GM18508 (cell line): ENCODE results near the gene AFAP1L1.

ENCODE experiments used
- ATAC-seq: cut with Tn5 transposase; IDR thresholded peaks from one replicate; pipeline ENCODE4 v1.9.1; 2021; ENCODE audit warnings: moderate number of reproducible peaks; ENCODE audit not compliant: insufficient read depth, unreplicated experiment

The AFAP1L1 gene

DNA sequence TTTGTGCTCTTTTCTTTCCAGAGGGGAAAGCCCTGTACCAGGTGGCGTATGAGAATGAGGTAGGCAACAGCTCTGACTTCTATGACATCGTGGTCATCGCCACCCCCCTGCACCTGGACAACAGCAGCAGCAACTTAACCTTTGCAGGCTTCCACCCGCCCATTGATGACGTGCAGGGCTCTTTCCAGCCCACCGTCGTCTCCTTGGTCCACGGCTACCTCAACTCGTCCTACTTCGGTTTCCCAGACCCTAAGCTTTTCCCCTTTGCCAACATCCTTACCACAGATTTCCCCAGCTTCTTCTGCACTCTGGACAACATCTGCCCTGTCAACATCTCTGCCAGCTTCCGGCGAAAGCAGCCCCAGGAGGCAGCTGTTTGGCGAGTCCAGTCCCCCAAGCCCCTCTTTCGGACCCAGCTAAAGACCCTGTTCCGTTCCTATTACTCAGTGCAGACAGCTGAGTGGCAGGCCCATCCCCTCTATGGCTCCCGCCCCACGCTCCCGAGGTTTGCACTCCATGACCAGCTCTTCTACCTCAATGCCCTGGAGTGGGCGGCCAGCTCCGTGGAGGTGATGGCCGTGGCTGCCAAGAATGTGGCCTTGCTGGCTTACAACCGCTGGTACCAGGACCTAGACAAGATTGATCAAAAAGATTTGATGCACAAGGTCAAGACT is 96.5 kb downstream of the AFAP1L1 start:
- ATAC-seq: no peak

DNA sequence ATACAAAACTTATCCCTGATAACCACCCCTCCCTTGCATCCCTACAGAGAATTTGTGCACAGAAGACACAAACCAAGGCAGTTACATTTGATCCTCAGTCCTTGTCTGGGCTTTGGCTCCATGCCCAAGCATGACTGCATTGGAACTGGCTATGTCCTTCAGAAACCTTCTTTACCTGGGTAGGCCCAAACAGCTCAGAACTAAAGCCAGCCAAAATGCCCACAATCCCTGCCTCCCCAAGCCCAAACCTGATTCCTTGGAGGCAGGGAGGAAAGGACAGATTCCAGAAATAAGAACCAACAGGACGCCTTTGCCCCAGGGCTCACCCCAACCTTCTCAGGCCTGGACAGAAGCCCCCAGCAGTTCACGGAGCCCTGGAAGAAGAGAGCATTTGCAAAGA is 99.2 kb downstream of the AFAP1L1 start:
- no peak for ATAC-seq

DNA sequence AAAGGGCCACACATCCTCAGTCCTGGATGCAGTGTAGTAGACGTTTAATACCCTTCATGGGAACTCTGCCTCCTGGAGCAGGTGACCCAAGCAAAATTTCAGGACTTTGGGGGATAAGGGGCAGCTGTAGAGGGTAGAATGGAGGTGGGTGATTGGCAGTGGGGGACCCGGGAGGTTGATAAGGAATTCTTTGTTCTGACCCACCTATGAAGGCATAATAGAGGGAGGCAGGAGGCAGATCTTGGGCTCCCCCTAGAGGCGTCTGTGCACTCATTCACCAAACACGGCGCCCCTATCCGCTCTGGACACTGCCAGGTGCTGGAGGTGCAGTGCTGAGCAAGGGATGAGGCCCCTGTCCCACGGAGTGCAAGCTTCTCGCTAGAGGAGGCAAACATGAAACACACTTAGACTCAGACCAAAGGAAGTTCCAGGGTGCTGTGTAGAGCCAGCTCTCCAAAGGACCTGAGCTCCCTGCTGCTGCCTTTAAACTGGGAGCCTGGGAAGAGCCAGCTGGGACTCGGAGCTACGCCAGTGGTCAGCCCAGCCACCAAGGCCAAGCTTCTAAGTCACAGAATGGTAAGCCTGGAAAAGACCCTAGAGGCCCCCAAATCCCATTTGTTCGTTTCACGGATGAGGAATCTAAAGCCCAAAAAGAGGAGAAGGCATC is 99.8 kb downstream of the AFAP1L1 start:
- ATAC-seq: no peak

DNA sequence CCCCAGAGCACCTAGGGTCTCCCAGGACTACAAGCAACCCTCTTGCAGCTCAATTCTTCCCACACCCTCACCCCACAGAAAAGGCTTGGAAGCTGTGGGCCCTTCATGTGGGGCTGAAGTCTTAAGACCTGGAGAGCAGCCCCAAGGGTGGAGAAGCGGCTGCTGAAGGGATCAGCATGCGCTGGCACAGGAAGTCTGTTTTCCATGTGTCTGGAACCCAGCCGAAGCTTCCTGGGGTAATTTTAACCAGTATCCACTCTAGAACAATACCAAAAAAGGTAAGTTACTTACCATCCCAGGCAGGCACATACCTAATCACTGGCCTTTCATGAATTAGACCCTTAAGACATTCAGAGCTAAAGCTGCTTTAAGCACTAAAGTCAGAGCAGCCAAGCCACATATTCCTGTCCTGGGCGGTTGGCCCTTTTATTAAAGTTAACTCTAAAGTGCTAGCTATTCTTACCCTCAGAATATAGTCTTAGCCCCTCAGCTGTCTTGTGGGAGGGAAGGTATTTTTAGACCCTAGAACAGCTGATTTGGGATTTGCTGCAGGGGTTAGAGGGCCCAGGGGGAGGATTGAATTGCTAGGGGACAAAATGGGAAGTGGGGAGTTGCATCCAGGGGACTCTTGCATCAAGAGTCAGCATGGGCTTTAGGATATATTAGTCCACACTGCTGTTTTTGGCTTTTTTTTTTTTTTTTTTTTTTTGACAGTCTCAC is 100.6 kb downstream of the AFAP1L1 start:
- ATAC-seq: no peak

DNA sequence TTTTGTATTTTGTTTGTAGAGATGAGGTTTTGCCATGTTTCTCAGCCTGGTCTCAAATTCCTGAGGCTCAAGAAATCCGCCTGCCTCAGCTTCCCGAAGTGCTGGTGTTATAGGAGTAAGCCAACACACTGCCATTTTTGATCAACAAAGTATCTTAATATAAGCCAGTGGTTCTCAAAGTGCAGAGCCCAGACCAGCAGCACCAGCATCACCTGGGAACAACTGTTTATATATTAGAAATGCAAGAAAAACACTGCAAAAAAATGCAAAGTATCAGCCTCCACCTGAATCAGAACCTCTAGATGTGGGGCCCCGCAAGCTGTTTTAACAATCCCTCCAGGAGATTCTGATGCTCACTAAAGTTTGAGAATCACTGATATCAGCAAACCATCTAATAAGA is 101.3 kb downstream of the AFAP1L1 start:
- ATAC-seq: no peak

DNA sequence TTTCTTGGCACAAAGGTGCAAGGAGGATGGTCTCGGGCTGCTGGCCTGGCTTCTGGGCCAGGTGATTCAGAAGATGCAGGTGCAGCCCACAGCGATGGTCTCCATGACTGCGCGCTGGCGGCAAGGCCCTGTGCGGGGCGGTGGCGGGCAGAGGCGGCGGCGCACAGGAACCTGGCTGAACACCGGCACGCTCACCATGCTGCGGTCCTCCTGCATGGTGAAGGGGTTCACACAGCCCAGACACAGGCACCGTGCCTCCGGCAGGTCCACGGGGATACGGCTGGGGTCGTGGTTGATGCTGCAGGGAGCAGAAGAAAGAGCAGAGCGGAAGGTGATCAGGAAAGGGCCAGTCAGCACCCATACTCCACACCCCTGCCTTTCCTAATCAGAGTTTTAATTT is 102.6 kb downstream of the AFAP1L1 start:
- no peak for ATAC-seq

DNA sequence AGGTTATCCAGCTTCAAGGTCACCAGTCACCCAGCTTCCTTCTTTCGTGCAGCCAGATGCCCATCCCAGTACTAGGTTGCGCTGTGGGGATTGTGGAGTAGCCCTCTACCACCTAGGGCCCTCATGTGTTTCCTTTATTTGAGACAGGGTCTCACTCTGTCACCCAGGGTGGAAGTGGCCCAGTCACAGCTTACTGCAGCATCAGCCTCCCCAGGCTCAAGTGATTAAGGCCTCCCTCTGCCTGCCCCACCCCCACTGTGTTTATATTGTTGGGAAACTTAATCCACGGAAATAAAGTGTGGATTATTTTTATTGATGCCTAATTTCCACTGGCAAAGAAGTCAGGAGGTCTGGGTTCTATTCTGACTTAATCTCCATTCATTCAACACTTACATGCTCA is 103.1 kb downstream of the AFAP1L1 start:
- no peak for ATAC-seq

DNA sequence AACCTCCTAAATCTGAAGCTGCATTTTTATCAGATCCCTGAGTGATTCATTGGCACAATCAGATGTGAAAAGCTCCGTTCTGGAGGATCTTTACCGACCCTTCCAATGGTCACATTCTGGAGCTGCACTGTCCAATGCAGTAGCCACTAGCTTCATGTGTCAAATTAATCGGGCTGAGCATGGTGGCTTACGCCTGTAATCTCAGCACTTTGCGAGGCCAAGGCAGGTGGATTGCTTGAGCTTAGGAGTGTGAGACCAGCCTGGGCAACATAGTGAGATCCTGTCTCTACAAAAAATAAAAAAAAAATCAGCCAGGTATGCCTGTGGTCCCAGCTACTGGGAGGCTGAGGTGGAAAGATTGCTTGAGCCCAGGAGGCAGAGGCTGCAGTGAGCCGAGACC is 103.8 kb downstream of the AFAP1L1 start:
- no peak for ATAC-seq

DNA sequence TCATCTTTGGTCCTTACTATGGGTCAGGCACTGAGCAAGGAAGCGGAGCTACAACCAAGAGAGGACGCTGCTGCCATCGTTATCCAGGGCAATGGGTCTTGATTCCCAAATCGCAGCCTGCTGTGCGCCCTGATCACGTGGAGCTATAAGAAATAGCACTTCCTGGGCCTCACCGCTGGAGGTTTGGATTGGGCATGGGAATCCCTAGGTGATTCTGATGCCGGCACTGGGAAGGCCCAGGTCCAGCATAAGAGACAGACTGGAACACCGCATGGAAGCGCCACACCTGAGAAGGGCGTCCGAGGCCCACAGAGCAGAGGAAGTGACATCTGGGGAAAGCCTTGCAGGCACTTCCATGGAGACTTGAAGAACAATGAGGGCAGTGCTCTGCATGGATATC is 104.4 kb downstream of the AFAP1L1 start:
- no peak for ATAC-seq

DNA sequence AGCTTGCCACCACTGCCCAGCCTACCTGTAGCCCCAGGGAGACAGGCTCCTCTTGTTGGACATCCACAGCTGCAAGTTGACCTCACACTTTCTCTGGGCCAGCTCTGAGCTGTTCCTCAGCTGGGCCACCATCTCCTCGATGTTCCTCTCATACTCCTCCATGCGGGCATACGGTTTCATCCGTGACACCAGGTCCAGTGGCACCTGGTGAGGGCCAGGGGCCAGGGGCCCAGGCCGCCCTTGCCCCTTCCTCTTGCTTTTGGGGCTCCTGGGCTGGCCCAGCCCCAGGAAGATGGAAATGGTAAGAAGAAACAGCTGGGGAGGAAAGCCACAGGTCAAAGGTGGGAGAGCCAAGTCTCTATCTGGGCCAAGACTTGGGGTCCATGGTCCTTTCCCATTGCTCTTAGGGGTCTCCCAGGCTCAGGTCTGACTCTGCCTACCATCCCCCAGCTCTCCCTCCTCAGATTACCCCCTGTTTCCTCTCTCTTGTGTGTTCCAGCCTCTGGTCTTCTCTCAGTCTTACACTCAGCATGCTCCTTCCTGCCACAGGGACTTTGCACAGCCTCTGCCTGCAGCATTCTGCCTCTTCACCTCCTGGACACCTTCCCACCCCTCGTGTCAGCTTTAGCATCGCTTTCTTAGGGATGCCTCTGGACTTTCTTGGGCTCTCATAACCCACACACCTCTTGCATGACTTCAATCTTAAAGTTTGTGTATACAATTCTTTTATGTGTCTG is 105.2 kb downstream of the AFAP1L1 start:
- ATAC-seq: no peak

DNA sequence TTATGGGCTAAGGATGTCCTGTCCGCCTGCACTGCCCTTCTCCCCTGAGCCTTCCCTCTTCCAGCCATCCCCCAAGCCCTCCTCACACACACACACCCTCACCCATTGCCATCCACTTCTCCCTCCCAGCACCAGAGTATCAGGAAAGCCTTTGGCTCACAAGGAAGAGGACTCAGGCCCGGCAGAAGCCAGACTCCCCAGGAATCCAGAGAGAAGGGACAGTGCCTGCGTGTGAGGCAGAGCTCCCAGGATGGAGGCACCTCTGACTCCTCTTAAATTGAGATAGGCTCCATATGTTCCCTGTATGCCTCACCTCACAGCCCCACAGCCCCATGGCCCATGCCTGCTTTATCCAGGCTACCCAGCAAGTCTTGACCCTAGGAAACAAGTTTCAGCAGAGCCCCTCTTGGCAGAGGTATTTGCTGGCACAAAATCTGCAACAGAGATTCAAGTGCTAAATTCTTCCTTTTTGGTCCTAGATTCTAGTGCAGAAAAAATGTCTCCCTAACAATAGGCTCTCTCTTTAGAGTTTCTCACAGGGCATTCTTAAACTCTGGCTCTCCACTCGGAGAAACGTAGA is 106.7 kb downstream of the AFAP1L1 start:
- no peak for ATAC-seq

DNA sequence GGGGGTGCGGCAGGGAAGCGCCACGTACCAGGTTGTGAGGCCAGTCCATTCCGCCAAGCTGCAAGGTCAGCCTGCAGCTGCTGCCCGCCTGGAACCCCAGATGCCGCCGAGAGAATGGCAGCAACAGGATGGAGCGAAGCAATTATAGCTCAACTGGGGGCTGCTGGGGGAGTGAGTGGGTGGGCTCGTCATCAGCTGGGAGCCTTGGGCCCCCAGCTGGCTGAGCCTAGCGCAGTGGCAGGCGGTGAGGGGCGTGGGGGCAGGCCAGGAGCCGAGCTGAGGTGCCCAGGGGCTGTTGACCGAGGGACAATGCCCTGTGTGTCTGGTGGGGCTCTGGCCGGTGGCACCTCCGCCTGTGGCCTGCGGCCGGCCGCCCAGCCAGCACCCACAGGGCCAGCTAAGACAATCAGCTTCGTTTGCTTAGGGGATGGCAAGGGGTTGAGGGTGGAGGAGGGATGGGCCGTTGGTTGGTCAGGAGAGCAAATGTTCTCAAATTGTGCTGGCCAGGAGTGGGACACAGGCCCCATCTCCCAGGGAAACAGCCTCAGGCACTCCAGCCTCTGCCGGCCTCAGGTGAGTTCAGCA is 107.6 kb downstream of the AFAP1L1 start, which contains the start of gene IL17B:
Gene IL17B, minus strand, starts transcription at position 116 of the 585 bp plus-strand sequence. Its CDS starts 67 bp downstream, at position 49.
- no peak for ATAC-seq

DNA sequence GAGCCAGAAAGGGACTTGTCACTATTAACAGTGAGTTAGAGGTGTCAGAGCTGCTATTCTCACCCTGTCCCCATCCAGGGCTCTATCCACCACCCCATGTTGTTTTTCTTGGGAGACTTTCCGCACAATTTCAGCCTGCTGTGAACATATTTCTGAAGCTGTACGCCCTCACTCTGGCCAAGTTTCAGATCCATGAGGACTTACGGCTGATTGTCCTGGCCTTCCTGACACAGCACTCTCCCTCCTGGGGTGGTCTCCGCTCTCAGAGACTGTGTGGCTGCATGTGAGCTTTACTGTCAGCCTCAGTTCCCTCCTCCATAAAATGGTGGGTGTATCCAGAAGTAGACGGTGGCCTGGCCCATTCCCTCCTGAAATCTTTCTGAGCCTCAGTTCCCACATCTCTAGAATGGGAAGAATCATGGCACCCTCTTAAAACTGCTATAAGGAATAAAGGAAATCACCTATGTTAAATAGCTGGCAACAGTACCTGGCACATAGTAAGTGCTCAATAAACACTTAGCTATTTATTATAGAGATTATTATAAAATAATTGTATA is 108.2 kb downstream of the AFAP1L1 start:
- ATAC-seq: no peak

DNA sequence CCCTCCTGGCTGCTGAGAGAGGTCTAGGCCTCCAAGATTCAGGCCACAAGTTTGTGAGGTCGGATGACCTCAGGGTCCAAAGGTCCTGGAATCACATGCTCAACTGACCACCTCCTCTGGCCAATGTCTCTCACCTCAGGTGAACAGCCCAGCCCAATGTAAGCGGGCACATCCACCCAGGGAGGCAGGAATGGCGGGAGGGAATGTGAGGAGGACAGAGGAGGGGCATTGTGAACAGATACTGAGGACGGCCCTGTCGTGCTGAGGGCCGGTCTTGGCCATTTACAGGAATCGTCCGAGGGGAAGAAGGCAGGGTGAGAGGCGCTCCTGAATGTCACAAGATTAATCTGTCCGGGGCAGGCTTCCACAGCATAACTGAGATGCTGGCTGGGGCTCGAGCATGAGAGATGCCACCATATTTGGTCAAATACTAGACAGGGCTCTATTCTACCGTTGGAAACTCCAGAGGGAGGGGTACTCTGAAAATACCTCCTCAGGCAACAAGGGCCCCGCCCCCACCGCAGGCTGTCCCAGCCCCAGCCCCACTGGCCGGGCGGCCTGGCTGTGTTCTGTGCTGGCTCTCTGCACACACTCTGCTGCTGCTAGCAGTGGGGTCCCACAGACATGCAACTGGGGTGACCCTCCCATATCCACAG is 108.9 kb downstream of the AFAP1L1 start:
- ATAC-seq: no peak

DNA sequence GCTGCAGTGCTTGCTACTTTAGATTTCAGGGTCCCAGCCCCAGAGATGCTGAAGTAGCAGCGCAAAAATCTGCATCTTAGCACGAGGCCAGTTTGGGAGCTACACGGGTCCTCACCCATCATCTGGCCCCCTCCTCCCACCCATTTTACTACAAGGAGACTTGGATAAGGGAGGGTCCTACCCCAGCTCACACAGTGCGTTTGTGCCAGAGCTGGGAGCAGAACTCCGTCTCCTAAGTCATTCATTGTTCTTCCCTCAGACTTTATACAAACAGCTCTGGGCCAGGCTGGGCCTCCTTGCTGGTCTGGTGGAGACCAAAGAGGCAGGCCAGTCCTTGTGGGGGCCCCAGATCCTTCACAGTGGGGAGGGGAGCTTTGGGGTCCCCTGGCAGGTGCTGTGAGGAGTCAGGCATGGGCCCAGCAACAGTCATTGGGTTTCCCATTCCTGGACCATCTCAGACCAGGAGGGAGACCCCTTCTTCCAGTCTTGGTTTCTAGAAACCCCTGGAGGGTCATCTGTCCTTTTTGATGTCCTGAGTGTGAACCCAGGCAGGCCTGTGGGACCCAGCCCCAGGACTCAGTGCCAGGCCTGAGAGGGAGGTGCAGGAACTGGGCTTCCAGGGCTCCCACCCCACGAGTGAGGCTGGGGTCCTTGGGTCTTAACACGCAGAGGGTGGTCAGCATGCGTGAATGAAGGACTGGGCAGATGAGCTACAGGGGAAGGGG is 109.8 kb downstream of the AFAP1L1 start:
- ATAC-seq: no peak

DNA sequence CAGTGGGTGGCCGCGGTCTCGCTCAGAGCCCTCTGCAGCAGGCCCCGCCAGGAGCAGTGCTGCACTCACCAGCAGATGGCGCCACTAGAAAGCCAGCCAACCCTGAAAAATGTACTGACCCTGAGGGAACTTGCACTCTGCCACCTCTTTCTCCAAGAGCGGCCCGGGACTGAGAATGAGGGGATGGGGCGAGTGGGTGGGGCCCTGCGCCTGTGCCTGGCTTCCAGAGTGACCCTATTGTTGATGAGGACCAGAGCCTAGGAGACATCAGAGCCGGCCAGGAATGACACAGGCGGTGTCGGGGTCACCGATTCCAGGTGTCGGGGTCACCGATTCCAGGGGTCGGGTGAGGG is 110.3 kb downstream of the AFAP1L1 start:
- no peak for ATAC-seq

DNA sequence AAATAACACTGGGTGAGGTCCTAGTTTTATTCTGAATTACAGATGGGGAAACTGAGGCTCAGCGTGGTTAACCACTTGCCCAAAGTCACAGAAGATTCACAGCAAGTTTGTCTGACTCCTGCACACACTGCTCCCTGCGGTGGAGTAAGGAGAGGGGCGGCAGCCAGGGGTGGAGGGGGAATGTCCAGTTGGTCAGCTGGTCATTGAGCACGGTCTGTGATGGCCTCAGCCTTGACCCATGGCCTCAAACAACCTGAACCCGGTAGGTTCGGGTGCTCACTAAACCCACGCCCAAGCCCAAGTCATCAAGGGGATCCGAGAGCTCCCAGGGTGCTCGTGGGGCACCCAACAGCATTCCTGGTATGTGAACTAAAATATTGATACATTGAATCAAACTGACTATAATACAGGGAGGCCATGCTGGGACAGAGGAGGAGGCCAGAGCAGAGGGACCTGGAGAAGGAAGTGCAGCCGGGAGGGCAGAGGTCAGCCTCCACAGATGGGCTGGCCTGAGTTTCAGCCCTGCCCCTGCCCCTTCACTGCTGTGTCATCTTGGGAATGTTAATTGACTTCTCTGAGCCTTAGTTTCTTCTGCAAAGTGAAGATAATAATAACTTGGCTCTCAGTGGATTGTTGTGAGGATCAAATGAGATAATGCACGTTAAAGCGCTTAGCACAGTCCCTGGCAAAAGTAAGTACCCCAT is 111.0 kb downstream of the AFAP1L1 start:
- no peak for ATAC-seq

DNA sequence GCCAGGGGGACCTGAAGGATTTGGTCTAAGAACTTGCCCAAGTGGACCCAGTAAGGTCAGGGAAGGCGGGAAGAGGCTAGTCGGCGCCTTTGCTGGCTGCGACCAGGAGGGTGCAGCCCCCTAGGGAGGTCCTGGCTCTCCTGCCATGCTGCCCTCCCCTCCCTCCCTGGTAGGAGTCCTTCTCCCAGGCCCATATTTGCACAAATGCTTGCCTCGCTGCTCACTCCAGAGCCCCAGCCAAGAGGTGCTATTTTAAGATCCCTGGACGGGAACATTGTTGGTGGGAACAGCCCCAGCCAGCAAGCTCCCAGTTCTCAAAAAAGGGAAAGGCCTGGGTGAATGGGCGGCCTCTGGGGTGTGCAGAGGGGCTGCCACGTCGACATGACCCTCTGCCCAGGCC is 111.7 kb downstream of the AFAP1L1 start:
- no peak for ATAC-seq
